ENCODE measurements around the gene RBPJL.
A peak's percentile ranks its signal among the peaks of the same experiment; 100 is the strongest.

The RBPJL gene

GRCh38 chr20:45316150-45317080 is 9.8 kb downstream of the RBPJL start:
- no peak for DNase-seq (ENCODE audit: low read depth, low spot score)

DNA sequence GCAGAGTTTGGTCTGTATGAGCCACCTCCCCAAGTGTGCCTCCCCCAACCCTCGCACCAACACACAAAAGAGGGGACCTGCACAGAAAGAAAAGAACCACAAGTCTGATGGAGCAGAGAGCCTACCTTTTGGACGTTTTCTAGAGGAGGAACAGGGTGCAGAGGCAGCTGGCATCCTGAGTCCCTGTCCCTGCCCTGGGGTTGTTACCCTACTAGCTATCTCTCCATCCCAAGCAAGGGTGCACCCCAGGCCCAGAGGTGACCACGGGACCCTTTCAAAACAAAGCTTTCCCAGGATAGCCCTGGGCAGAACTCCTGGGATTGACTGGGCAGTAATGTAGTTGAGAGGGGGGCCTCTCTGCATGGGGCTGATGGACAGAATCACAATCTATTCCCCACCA is 11.2 kb downstream of the RBPJL start:
- DNase-seq (ENCODE audit: low read depth, low spot score): no peak

- DNase-seq (ENCODE audit: low read depth, low spot score): no peak
Observed at GRCh38 chr20:45318386-45318939, 11.8 kb downstream of the RBPJL start.

- no peak for DNase-seq (ENCODE audit: low read depth, low spot score)
Observed at GRCh38 chr20:45318948-45319347, 12.3 kb downstream of the RBPJL start.

- DNase-seq (ENCODE audit: low read depth, low spot score): no peak
Observed at GRCh38 chr20:45320948-45321595, 14.4 kb downstream of the RBPJL start.

- DNase-seq (ENCODE audit: low read depth, low spot score): no peak
Observed at GRCh38 chr20:45322952-45323383, 16.3 kb downstream of the RBPJL start.

DNA sequence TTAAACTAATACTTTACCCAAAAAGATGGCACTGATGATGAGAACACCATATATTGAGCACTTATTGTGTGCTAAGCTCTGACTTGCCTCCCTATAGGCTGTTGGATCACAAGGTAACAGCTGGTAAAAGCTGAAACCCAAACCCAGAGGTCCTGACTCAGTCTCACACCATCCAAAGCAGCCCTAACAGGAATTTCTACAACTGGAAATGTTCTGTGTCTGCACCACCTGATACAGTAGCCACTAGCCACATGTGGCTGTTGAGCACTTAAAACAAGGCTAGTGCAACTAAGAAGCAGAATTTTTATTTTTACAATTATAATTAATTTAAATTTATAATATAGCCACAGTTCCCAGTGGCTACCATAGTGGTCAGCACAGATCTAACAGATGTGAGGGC is 17.1 kb downstream of the RBPJL start:
- DNase-seq (ENCODE audit: low read depth, low spot score): no peak

- no peak for DNase-seq (ENCODE audit: low read depth, low spot score)
Observed at GRCh38 chr20:45325371-45325770, 18.7 kb downstream of the RBPJL start.

- no peak for DNase-seq (ENCODE audit: low read depth, low spot score)
Observed at GRCh38 chr20:45328451-45328850, 21.8 kb downstream of the RBPJL start.

DNA sequence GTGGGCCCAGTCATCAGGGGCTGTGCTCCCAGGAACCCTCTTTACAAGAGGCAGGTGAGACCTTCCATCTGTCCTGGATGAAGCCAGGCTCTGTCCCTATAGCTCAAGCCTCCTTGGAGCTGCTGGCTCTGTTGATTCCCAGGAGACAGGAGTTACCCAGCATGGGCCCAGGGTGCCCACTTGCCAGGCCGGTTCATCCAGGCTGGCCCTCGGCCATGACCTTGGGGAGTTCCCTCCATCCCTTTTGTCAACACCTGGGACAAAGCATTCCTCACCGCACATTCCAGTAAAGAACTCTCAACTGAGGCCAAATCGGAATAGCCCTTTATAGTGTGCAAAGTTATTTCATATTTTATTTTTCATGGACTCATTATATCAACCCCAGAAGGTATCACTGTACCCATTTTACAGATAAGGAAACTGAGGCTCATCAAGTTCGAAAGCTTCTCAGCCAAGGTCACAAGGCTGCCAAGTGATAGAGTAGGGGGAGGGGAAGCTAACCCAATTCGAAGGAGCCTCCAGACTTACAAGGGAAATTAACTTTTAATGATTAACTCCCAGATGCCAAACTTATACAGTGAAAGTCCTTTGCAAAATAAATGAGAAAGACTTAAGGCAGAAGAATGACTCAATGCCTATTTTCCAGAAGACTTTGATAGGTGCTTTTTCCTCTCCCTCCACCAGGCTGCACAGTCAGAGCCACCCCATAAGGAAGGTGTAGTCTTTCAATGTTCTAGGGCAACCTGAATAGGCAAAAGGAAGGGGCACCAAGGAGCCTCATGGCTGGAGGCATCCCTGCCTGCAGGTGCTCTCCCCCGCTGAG is 23.1 kb downstream of the RBPJL start:
- DNase-seq (ENCODE audit: low read depth, low spot score): no peak

GRCh38 chr20:45330476-45330875 is 23.8 kb downstream of the RBPJL start:
- DNase-seq (ENCODE audit: low read depth, low spot score): no peak

- peak; percentile 88 for DNase-seq (ENCODE audit: low read depth, low spot score)
Observed at GRCh38 chr20:45336530-45337366, 30.1 kb downstream of the RBPJL start.

- peak; percentile 97 for DNase-seq (ENCODE audit: low read depth, low spot score)
Observed at GRCh38 chr20:45337367-45338120, 30.9 kb downstream of the RBPJL start.

DNA sequence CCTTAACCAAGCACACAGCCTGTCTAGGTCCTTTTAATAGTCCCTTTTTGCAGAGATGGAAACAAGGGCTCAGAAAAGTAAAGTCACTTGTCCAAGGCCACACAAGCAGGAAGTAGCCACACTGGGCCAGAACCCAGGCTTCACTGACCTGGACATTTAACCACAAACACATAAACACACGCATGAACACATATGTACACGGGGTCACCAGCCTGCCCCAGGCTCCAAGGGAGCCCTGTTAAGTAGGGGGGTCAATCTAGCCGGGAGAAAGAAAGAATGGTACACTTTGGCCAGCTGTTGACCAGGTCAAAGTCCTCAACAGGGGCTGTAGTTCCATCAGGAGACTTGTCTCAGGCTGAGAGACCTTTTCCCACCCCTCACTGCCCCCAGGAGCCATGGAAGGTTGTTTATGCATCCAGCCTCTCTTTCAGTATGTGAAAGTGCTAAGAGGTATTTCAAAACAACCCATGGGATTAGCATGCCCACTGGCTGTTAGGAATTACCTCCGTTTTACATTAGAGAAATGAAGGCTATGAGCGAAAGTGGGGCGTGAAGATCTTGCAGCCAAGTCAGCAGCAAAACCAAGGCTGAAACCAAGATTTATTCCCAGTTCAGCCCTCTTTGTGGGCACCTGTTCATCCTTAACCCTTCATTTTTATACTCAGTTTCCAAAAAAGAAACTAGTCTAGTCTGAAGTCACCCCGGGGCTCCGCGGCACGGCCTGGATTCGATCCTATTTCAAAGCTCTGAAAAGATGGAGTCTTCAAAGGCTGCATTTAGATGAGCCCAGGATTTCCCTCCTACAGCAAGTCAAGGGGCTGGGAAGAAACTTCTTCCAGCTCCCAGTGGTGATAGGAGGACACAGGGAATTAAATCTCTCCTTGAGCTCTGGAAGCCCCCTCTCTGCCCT is 31.7 kb downstream of the RBPJL start:
- DNase-seq (ENCODE audit: low read depth, low spot score): no peak

- DNase-seq (ENCODE audit: low read depth, low spot score): no peak
Observed at GRCh38 chr20:45339084-45339483, 32.4 kb downstream of the RBPJL start.

GRCh38 chr20:45339799-45340198 is 33.2 kb downstream of the RBPJL start:
- no peak for DNase-seq (ENCODE audit: low read depth, low spot score)

DNA sequence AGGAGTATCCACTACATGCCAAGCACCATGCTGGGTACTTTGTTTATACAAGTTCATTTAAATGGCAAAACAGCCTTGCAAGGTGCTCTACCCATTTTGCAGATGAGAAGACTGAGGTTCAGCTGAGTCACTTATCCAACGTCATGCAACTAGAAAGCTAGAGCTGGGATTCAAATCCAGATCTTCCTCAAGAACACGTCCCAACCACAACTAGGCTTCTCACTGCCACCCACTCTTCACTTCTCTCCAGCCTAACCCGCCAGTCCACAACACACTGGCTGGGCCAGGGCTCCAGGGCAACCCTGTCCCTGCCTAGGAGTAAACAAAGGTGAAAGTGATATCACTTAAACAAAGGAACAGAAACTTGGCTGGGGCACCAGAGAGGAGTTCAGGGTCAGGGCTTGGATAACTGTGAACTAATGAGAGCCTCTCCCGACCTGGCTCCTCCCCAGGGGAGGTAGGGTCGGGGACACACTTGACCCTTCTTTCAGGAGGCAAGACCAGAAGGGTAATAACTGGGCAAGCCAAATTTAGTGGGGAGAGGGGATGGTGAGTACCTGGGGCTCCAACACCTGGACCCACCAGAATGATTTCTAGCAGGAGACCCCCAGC is 33.7 kb downstream of the RBPJL start:
- DNase-seq (ENCODE audit: low read depth, low spot score): no peak

DNA sequence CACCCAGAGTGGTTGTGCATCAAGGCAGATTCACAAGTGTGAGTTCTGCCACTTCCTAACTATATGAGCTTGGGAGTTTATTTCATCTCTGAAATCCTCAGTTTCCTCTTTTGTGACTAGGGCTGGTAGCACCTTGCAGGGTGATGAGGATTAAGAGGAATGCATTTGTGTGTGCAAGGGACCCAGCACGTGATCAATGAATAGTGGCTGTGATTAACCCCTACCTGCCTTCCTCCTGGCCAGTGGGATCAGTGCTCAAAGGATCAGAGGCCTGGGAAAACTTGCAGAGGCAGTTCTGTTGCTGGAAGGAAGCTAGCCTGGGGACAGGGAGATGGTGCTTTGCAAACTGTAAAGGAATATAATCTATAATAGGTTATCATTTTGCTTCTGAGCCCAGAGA is 34.3 kb downstream of the RBPJL start:
- no peak for DNase-seq (ENCODE audit: low read depth, low spot score)

GRCh38 chr20:45341579-45341938 is 34.9 kb downstream of the RBPJL start:
- no peak for DNase-seq (ENCODE audit: low read depth, low spot score)

Data from astrocyte of the hippocampus (primary cell).